OCI-LY7 (cell line): ENCODE data around the gene CSTPP1.

Experiments
- CTCF ChIP-seq: fragments of 200-600 bp; sonication (generic); conservative IDR thresholded peaks from 2 replicates; pipeline ENCODE4 v1.5.1; 2014; ENCODE audit warnings: mild to moderate bottlenecking, antibody characterized with exemption, low read length, moderate library complexity, mixed read lengths
- EZH2phosphoT487 ChIP-seq: fragments of 200-600 bp; sonication (generic); IDR thresholded peaks from 2 replicates; pipeline ENCODE4 v1.6.1; 2018; ENCODE audit warnings: low read depth, borderline replicate concordance, mild to moderate bottlenecking, mixed run types, antibody characterized with exemption, low read length, moderate library complexity, mixed read lengths

GRCh38 chr11:47028195-47029093, 91.9 kb downstream of the CSTPP1 start:
- TF ChIP-seq CTCF (no peak), EZH2phosphoT487 (no peak)
